AG04449 (cell line): ENCODE results near the gene OSBPL7.

Experiments
- CTCF ChIA-PET: fragments of 350-600 bp; formaldehyde crosslinking; extraction: SDS; loops from one replicate; lab custom pipeline; 2021; ENCODE audit warnings: antibody characterized with exemption; lab: Yijun Ruan, JAX
- POLR2A ChIA-PET: fragments of 400-600, 350-600 bp; formaldehyde crosslinking; extraction: SDS; loops from one replicate; lab custom pipeline; 2020; ENCODE audit warnings: antibody characterized with exemption, inconsistent platforms; lab: Yijun Ruan, JAX
- DNase-seq: peaks from one replicate; pipeline ENCODE4 v3.0.0-alpha.2; 2010; ENCODE audit warnings: low read depth, low spot score
- H3K4me3 ChIP-seq: 2 replicates; pipeline ENCODE4 v1.5.1; 2011; ENCODE audit warnings: low read depth, mild to moderate bottlenecking, control low read depth, low read length
- CTCF ChIP-seq: IDR thresholded peaks from one replicate; pipeline ENCODE4 v1.5.1; 2011; ENCODE audit warnings: mild to moderate bottlenecking, moderate library complexity, low read length, control low read depth, inconsistent platforms; ENCODE audit not compliant: insufficient read depth; ENCODE audit errors: missing control alignments

Gene OSBPL7

DNA sequence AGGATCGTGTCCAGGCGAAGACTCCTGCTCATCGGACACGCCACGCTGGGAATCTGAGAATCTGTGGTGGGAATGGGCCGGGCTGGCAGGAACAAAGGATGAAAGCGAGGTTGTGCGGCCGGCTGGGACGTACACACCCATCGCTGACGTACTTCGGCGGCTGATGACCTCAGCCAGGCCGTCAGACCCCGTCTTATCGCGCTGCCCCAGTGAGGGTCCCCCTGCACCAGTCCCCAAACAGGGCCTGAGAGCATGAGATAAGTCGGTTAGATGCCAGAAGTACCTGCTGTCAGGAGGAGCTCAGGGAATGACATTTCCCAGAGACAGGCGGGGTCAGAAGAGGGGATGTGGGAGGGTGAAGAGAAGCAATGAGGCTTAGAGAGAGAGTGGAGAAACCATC lies 45.3 kb upstream of the OSBPL7 start:
- DNase-seq: no peak
- POLR2A ChIA-PET: no interaction called here
- no peak for TF ChIP-seq CTCF
- CTCF ChIA-PET: interaction anchor here (1.1 to 10.4 kb wide), 3 partner anchors 12 to 26 kb away, joined by 4 to 82 read pairs (median 4); no protein-coding TSS in a partner anchor
- H3K4me3 ChIP-seq: no peak overlapping the region

- no peak overlapping the region for H3K4me3 ChIP-seq
- POLR2A ChIA-PET: no interaction called here
- TF ChIP-seq CTCF: no peak
These were observed 43.2 kb upstream of the OSBPL7 start for GRCh38 chr17:47864791-47865216.

DNA sequence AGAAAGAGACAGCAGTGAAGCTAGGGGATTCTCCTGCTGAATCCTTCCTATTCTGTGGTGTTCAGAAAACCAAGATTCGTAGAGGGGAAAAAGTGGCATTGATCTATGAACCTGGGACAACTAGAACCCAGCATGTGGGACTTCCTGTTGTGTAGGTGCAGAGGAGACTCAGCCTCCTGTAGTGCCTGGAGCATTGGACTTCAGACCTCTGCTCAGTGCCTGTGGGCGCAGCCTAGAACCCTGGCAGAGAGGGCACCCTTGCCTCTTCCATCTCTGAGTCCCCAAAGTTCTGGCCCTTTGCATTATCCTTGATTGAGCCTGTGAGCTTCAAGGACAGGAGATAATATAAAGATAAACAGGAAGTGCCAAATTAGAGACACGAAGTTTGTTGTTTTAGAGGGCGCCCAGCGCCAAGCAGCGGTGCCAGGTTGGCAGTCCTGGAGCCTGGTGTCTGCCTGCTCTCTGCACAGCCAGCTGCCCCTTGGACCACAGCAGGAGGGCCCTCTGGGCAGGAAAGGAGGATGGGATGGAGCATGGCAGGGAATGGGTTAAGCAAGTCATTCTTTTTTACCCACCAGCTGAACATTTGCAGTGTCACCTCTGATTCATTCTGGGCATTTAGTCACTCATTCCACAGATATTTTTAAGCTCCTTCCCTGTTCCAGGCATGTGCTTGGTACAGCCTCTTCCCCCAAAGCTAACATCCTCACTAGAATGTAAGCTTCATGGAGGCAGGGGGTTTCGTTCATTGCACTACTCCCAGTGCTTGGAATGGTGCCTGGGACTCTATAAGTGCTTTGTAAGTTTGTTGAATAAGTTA lies 41.2 kb upstream of the OSBPL7 start:
- H3K4me3 ChIP-seq: no peak overlapping the region
- no peak for TF ChIP-seq CTCF
- POLR2A ChIA-PET: interaction anchor here (0.6 to 1.3 kb wide), 3 partner anchors 16 to 31 kb away, joined by 3 to 4 read pairs (median 4); partner anchors contain the start of genes LRRC46 and MRPL10
- DNase-seq: peak; percentile 50
- CTCF ChIA-PET: interaction anchor here (0.9 to 32.3 kb wide), 4 partner anchors 9 to 24 kb away, joined by 4 to 1547 read pairs (median 106); partner anchors contain the start of genes SCRN2 and SP2

More at GRCh38 chr17:47864791-47865216, 43.2 kb upstream of the OSBPL7 start:
- no peak for DNase-seq
- CTCF ChIA-PET: interaction anchor here (13.4 to 32.3 kb wide), 2 partner anchors 20 to 22 kb away, joined by 208 to 1547 read pairs; partner anchors contain the start of genes SCRN2 and SP2

- DNase-seq: no peak
- H3K4me3 ChIP-seq: no peak overlapping the region
- TF ChIP-seq CTCF: no peak
- ChIA-PET CTCF (interaction anchor here (13.4 to 32.3 kb wide), 2 partner anchors 16 to 26 kb away, joined by 208 to 1547 read pairs; partner anchors contain the start of genes SCRN2 and SP2), POLR2A (no interaction called here)
These were observed 38.8 kb upstream of the OSBPL7 start for GRCh38 chr17:47860386-47860785.

- TF ChIP-seq CTCF: no peak
- POLR2A ChIA-PET: no interaction called here
- CTCF ChIA-PET: interaction anchor here (13.4 to 32.3 kb wide), 2 partner anchors 13 to 29 kb away, joined by 208 to 1547 read pairs; partner anchors contain the start of genes SCRN2 and SP2
- no peak overlapping the region for H3K4me3 ChIP-seq
- no peak for DNase-seq
These were observed 36.2 kb upstream of the OSBPL7 start for GRCh38 chr17:47857551-47858455.
